GM19395 (cell line): Measurements from ENCODE around the gene HEATR3.

Experiments
- ATAC-seq: cut with Tn5 transposase; IDR thresholded peaks from one replicate; pipeline ENCODE4 v1.9.1; 2021; ENCODE audit warnings: mild to moderate bottlenecking, moderate library complexity; ENCODE audit not compliant: unreplicated experiment

Gene HEATR3

GRCh38 chr16:50152807-50153595 lies 87.2 kb downstream of the HEATR3 start, which contains the start of gene TENT4B:
TSS of gene TENT4B (plus strand) at chr16:50153306. CDS start at chr16:50153622, 316 bp downstream.
- ATAC-seq: peak; percentile 77

DNA sequence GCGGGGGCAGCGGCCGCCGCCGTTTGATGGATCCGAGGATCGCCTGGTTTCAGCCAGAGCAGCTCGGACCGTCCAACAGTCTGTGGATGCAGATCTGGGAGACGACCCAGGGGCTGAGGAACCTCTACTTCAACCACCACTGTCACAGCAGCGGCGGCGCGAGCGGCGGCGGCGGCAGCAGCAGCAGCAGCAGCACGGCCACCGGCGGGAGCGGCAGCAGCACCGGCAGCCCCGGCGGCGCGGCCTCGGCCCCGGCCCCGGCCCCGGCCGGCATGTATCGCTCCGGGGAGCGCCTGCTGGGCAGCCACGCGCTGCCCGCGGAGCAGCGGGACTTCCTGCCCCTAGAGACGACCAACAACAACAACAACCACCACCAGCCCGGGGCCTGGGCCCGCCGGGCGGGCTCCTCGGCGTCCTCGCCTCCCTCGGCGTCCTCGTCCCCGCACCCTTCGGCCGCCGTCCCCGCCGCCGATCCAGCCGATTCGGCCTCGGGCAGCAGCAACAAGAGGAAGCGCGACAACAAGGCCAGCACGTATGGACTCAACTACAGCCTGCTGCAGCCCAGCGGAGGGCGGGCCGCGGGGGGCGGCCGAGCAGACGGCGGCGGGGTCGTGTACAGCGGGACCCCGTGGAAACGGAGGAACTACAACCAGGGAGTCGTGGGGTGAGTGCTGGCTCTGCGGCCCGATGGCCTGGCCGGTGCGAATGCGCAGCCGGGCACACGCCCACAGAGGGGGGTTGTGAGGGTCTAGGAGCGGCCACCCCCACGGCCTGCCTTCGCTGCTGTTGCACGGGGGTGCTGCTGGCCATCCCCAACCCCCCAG lies 88.0 kb downstream of the HEATR3 start:
- ATAC-seq: peak; percentile 10

DNA sequence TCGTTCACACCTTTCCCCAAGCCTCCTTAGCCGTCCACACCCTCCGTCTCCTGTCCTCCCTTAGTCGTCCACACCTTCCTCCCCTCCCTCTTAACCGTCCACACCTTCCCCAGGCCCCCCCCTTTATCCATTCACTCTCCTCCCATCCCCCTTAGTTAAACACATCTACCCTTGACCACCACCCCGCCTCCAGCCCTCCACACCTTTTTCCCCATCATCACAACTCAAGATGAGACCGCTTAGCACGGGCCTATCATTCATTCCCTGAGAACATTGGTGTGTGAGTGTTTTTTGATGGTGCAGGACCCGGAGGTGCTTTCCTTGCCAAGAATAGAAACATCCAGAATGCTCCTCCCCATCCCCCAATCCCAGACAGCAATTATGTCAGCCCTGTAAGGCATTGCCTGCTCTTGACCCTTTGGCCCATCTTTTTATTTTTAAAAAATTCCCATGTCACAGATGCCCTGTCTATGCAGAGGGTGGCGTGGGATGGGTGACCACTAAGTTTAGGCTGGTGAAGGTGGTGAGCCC lies 88.7 kb downstream of the HEATR3 start:
- no peak for ATAC-seq

DNA sequence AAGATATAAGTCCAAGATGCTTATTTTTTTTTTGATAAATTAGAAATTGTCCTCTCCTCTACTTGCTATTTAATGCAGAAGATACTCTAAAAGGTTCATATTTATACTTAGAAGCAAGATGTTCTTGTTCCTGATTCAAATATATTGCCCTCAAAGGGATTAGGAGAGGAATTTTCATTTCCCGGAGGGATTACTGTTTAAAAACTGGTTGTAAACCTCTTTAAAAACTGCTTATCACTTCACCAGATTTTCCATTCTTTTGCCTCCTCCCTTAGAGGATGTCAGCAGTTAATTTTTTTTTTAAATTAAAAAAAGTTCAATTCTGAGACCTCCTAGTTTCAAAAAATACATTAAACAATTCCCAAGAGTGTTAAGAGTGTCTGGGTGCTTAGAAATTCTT lies 90.2 kb downstream of the HEATR3 start:
- no peak for ATAC-seq
